Nephron (organoid): Measurements from ENCODE around the gene RSPH10B2.
"Not testable (repeated sequence)": the region's sequence is repeated elsewhere in the genome, so short reads cannot be mapped to it uniquely, and the experiment has no call there.

ENCODE experiments used
- H3K27ac Mint-ChIP-seq, 3 experiments: 2 replicates each; pipeline ENCODE4 v1.8.0; 2020; ENCODE audit warnings: mixed read lengths in 3 of 3, mild to moderate bottlenecking in 2 of 3, moderate library complexity in 1 of 3
- H3K27me3 Mint-ChIP-seq: 2 replicates; pipeline ENCODE4 v1.8.0; 2021; ENCODE audit warnings: low read depth, mild to moderate bottlenecking, moderate library complexity, mixed read lengths
- H3K36me3 Mint-ChIP-seq: 2 replicates; pipeline ENCODE4 v1.8.0; 2020; ENCODE audit warnings: low read depth, mixed read lengths
- H3K4me1 Mint-ChIP-seq: 2 replicates; pipeline ENCODE4 v1.8.0; 2020; ENCODE audit warnings: mixed read lengths
- H3K4me3 Mint-ChIP-seq, 3 experiments: 2 replicates each; pipeline ENCODE4 v1.8.0; 2020; ENCODE audit warnings: mild to moderate bottlenecking in 3 of 3, mixed read lengths in 3 of 3, moderate library complexity in 2 of 3
- H3K9me3 Mint-ChIP-seq: 2 replicates; pipeline ENCODE4 v1.8.0; 2020; ENCODE audit warnings: mixed read lengths
- TF ChIP-seq, protein P1 (sequence below), 3 experiments: fragments of 200-600 bp; sonication (generic); IDR thresholded peaks; one replicate each; pipeline ENCODE4 v1.5.0; 2021; ENCODE audit warnings: antibody characterized with exemption in 3 of 3; ENCODE audit not compliant: unreplicated experiment in 3 of 3

RSPH10B2 gene

DNA sequence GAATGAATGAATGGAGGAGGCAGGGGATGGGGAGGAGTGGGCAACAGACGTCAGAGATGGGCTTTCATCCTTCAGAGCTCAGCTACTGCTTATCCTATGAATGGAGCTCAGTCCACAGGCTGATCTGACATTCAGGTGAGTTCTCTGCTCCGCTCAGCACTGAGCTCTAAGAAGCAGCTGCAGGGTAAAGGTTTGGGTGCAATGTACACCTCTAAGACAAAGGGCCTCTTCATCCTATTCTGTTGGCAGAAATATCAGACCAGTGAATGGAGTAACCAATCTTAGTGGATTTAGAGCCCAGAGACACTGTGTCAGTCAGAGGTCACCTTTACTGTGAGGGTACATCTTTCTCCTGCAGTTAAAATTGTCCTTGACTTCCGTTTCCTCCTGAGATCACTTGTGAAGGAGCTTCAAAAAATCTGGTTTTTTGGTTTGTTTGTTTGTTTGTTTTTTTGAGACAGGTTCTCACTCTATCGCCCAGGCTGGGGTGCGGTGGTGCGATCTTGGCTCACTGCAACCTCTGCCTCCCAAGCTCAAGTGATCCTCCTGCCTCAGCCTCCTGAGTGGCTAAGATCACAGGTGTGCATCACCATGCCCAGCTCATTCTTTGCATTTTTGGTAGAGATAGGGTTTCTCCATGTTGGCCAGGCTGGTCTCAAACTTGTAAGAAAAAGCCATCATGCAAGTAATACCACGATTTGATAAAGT is 77.3 kb downstream of the RSPH10B2 start:
- Mint-ChIP-seq H3K4me3 (no peak overlapping the region), H3K27ac (no peak overlapping the region), H3K27me3 (peaks cover 47% of the 10 kb centered on the region), H3K36me3 (no peaks in the 10 kb centered on the region), H3K4me1 (no peaks in the 10 kb centered on the region), H3K9me3 (no peaks in the 10 kb centered on the region)
- TF ChIP-seq, protein P1, sequence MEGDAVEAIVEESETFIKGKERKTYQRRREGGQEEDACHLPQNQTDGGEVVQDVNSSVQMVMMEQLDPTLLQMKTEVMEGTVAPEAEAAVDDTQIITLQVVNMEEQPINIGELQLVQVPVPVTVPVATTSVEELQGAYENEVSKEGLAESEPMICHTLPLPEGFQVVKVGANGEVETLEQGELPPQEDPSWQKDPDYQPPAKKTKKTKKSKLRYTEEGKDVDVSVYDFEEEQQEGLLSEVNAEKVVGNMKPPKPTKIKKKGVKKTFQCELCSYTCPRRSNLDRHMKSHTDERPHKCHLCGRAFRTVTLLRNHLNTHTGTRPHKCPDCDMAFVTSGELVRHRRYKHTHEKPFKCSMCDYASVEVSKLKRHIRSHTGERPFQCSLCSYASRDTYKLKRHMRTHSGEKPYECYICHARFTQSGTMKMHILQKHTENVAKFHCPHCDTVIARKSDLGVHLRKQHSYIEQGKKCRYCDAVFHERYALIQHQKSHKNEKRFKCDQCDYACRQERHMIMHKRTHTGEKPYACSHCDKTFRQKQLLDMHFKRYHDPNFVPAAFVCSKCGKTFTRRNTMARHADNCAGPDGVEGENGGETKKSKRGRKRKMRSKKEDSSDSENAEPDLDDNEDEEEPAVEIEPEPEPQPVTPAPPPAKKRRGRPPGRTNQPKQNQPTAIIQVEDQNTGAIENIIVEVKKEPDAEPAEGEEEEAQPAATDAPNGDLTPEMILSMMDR (IDR thresholded peaks at IDR 0.05; ENCODE audit: unreplicated experiment in 3 of 3), result no peak

DNA sequence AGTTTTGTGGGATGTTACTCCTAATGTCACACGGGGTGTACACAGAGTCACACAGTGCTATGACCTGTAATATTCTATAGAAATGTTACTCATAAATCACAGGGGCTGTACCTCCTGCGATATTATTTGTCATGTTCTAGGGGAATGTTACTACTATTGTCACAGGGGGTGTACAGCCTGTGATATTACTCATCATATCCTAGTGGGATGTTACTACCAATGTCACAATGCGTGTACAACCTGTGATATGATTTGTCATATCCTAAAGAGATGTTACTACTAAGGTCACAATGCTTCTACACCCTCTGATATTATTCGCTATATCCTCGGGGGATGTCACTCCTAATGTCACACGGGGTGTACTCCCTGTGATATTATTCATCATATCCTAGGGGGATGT is 79.7 kb downstream of the RSPH10B2 start:
- Mint-ChIP-seq H3K4me3 (no peak overlapping the region), H3K9me3 (no peaks in the 10 kb centered on the region), H3K27ac (no peak overlapping the region), H3K27me3 (peaks cover 41% of the 10 kb centered on the region), H3K4me1 (no peaks in the 10 kb centered on the region), H3K36me3 (no peaks in the 10 kb centered on the region)
- TF ChIP-seq, protein P1 (IDR thresholded peaks at IDR 0.05; ENCODE audit: unreplicated experiment in 3 of 3), result no peak

DNA sequence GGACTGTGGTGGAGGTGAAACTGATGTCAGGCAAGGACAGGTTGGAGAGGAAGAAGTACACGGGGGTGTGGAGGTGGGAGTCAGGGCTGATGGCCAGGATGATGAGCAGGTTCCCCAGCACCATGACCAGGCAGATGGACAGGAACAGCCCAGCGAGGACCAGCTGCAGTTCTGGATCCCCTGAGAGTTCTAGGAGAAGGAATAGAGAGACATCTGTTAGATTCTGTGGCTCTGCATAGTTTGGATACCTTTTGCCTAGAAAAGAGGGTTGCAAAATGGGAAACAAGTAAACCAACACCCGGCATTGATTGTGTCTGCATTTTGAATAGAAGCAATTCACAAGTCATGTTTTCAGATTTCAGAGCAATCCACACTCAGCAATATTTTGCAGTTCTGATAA is 81.6 kb downstream of the RSPH10B2 start:
- not testable (repeated sequence) for H3K4me3 Mint-ChIP-seq, H3K9me3 Mint-ChIP-seq, H3K27ac Mint-ChIP-seq, H3K4me1 Mint-ChIP-seq, H3K36me3 Mint-ChIP-seq
- peaks cover 29% of the 10 kb centered on the region for H3K27me3 Mint-ChIP-seq

DNA sequence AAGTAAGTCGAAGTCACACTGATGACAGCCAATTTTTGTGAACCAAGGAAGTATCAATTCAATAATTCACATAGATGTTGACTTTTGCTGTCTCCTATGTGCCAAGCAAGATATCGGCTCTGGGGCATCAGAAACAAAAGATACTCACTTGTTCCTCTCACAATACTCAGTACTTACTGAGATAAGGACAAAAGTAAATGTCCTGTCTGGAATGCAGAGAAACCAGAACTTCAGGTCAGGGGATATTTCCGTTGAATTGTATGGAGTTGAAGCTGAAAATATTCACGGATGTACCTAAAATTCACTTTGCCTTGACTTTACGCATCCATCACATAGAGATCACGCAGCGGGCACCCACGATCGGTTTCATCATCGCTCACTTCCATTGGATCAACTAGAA is 83.2 kb downstream of the RSPH10B2 start:
- H3K36me3 Mint-ChIP-seq, H3K4me3 Mint-ChIP-seq, H3K4me1 Mint-ChIP-seq, H3K9me3 Mint-ChIP-seq, H3K27ac Mint-ChIP-seq: not testable (repeated sequence)
- H3K27me3 Mint-ChIP-seq, result peaks cover 18% of the 10 kb centered on the region

DNA sequence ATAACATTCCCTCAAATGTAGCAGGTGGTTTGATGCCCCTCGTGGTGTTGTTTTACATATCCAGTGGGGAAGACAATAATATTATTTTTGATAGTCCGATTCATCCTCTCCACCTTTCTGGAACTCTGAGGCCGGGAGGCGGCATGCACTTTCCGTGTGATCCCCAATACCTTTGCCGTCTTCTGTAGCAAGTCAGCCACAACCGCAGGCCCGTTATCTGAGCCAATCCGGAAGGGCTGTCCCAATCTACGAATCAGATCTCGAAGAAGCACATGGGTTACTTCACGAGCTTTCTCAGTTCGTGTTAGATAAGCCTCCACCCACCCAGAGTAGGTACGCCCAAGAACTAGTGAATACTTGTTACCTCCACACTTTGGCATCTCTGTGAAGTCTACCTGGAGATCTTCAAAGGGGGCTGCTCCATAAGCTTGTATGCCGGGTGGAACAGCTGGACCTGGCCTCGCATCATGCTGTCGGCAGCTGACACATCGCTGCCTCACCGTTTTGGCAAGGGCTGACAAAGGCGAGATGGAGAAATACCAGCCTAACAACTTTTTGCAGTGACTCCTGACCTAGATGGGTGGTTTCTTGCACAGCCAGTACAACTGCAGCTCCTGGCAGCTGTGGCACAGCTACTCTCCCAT is 88.5 kb downstream of the RSPH10B2 start:
- not testable (repeated sequence) for H3K4me1 Mint-ChIP-seq, H3K27ac Mint-ChIP-seq, H3K36me3 Mint-ChIP-seq, H3K4me3 Mint-ChIP-seq, H3K9me3 Mint-ChIP-seq
- H3K27me3 Mint-ChIP-seq, result peaks cover 26% of the 10 kb centered on the region

DNA sequence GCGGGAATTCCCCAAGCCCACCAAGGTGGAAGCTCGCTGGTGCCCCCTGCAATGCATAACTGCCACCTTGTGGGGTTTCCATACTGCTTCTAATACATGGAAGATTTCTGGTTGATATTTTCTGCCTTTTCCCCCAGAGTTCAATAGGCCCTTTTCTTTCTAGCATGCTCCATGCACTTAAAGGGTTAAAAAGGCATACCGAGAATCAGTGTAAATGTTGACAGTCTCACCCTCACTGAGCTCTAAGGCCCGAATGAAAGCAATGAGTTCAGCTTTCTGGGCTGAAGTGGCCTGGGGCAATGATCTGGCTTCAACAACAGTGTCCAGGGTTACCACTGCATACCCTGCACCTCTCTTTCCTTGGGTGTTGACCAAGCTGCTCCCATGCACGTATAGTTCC is 89.2 kb downstream of the RSPH10B2 start:
- peaks cover 28% of the 10 kb centered on the region for H3K27me3 Mint-ChIP-seq
- H3K4me1 Mint-ChIP-seq, H3K27ac Mint-ChIP-seq, H3K4me3 Mint-ChIP-seq, H3K9me3 Mint-ChIP-seq, H3K36me3 Mint-ChIP-seq: not testable (repeated sequence)

DNA sequence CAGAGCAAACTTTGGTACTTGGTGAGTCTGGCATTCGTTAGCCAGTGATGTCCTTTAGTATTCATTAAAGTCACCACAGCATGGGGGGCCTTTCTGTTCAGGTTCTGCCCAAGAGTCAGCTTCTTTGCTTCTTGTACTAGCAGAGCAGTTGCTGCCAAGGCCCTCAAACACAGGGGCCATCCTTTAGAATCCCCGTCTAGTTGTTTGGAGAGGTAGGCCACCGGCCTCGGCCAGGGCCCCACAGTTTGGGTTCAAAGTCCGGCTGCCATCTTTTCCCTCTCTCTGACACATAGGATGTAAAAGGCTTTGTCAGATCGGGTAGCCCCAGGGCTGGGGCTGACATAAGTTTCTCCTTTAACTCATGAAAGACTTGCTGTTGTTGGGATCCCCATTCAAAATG is 89.8 kb downstream of the RSPH10B2 start:
- not testable (repeated sequence) for H3K4me3 Mint-ChIP-seq, H3K4me1 Mint-ChIP-seq, H3K9me3 Mint-ChIP-seq, H3K27ac Mint-ChIP-seq, H3K36me3 Mint-ChIP-seq
- peaks cover 28% of the 10 kb centered on the region for H3K27me3 Mint-ChIP-seq

DNA sequence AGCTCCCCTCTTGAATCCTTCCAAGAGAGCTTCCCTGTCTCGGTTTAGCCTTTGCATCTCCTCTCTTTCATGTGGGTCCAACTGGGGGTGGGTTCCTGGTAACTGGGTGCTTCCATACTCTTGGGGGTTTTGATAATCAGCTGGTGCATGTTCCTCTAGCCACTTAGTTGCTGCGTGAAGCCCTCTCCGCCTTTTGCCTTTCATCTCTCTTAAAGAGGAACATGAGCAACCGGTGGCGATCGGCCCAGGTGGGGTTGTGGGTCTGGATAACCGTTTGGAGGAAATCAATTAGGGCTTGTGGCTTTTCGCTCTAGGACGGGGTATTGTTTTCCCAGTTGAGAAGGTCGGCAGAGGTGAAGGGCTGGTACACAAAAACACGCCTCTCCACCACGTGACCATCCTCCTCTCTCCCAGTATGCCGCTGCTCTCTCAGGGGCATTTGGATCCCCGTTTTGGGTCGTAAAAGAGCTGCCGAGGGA is 92.1 kb downstream of the RSPH10B2 start:
- H3K36me3 Mint-ChIP-seq, H3K27ac Mint-ChIP-seq, H3K4me1 Mint-ChIP-seq, H3K9me3 Mint-ChIP-seq, H3K4me3 Mint-ChIP-seq: not testable (repeated sequence)
- peaks cover 28% of the 10 kb centered on the region for H3K27me3 Mint-ChIP-seq

DNA sequence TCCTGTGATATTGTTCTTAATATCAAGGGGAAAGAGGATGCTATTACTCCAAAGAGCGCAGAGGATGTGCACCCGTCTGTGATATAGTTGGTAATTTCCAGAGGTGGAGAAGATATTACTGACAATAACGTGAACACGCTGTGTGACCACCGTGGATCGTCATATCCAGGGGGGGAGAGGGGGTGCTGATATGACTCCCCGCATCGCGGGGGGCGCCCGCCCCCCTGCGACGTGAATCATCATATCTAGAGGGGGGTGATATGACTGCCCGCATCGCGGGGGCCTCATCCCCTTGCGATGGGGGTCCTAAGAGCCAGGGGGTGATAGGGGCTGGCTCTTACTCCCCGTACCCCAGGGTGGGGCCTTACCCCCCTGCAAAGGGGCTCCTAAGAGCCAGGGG is 93.8 kb downstream of the RSPH10B2 start:
- not testable (repeated sequence) for H3K9me3 Mint-ChIP-seq, H3K27ac Mint-ChIP-seq, H3K36me3 Mint-ChIP-seq, H3K4me1 Mint-ChIP-seq, H3K4me3 Mint-ChIP-seq
- peaks cover 27% of the 10 kb centered on the region for H3K27me3 Mint-ChIP-seq
